HG03342 (cell line): ENCODE data around the gene DSEL.
A peak's percentile ranks its signal among the peaks of the same experiment; 100 is the strongest.

Experiments
- ATAC-seq: cut with Tn5 transposase; IDR thresholded peaks from one replicate; pipeline ENCODE4 v1.9.1; 2021; ENCODE audit warnings: mild to moderate bottlenecking, moderate library complexity; ENCODE audit not compliant: unreplicated experiment

Gene DSEL

DNA sequence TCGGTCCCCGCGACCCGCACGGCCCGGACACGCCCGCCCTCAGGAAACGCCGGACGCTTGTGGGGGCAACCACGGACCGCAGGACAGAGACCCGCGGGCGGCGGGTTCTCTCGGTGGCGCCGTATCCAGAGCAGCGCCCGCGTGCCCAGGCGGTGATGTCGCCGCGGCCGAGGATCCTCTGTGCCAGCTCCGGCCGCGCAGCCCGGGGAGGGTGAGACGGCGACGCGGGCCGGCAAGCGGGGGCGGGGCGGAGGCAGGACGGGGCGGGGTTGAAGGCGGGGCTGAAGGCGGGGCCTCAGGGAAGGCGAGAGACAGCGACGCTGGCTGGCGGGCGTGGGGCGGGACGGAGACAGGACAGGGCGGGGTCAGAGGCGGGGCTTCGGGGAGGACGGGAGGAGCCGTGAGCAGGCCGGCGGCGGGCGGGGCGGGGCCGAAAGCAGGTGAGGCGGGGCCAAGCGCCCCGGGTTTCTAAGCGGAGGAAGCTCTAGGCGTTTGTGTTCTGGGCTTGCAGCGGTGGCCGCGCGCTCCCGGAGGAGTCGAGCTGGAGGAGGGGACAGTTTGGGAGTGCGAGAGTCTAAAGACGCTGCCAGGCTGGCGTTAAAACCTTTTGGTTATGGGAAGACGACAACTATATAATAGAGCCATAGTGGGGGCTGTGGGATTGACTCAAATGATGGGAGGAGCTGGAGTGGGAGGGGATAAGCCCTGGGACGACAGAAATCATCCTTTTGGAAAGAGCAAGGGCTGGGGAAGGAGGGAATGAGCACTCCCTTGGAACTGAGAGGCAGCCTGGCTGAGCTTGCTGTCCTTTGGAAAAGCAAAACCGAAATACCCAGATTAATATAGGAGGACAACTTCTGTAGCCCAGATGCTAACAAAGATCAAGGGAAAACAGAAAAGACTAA, at the start of gene DSEL:
Gene DSEL, minus strand, starts transcription at position 182 of the 905 bp plus-strand sequence. CDS start 2,112 bp downstream, outside the sequence.
- ATAC-seq: peak; percentile 98

- ATAC-seq: no peak
Measured at GRCh38 chr18:67553437-67553836, 36.9 kb upstream of the DSEL start.

GRCh38 chr18:67550872-67551520, 34.5 kb upstream of the DSEL start:
- ATAC-seq: no peak

GRCh38 chr18:67549946-67550345, 33.4 kb upstream of the DSEL start:
- ATAC-seq: no peak

- ATAC-seq: no peak
Measured at GRCh38 chr18:67545681-67546080, 29.2 kb upstream of the DSEL start.

DNA sequence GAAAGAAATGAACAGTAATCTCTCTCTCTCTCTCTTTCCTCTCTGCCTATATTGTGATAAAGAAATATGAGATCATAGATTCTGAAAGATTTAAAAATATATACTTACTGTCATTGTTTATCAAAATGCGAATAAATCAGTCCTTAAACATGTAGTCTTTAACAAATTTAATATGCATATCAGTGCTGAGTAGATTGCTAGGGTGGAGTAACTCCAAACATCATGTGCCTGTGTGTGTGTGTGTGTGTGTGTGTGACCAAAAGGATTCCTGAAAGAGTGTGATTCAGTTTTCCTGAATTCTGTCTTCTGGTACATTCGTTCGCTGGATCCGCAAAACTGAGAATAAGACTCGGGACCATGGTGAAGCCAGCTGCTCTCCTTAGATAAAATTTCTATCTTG, 24.0 kb upstream of the DSEL start:
- ATAC-seq: no peak

- ATAC-seq: no peak
Measured at GRCh38 chr18:67531929-67532328, 15.4 kb upstream of the DSEL start.

DNA sequence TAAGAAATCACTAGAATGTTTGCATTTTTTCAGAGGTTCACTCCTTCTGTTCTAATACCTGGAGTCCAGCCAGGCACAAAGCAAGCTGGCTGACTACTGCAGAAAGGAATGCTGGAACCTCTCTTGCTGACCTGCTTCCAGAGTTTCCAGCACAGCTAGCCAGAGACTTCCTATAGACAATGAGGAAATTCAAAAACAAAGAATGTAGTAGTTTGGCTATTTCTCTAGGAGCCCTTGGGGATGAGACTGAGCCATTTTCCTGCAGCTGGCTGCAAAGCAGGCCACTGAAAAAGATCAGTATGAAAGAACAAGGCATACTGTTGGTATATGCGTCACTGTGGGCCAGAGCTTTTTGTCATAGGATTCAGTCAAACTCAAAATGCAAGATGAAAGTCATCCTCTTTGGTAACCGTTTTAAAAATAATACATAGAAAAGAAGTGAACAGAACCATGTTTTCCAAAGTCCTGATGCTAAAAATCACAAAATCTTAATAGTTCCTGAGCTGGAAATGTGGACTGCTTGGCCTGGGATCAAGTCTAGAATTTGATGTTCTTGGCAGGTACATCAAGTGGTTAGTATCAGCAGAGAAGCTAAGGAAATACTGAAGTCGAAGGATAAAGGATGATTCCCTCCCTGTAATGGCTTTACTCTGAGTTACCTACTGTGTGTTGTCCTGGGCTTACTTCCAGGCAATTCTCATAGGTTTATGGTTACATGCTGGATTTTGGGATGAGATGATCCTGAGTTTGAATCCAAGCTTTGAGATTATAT, 9.0 kb upstream of the DSEL start:
- no peak for ATAC-seq

DNA sequence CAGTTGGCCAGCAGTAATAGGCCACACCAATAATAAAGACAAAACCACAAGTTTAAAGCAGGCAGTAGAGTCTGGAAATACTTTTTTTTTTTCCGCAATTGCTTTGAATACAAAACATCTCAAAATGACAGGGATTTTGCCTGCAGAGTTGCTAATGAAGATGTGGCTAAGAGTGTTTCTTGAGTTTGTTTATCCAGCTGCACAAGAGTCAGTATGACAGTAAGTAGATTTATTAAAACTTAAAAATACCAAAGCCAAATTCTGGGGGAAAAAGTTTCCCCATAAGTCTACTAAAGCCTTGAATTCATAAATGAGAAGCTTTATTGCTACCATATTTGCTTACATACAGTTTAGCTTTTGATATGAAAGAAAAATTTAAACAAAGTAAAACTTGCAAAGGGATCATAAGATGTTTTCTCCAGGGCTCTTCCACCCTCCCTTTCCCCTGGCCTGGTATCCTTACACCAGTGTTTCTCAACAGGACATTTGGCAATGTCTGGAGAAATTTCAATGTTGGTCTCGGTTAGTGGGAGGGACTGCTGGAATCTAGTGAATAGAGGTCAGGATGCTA, 3.9 kb upstream of the DSEL start:
- ATAC-seq: no peak

DNA sequence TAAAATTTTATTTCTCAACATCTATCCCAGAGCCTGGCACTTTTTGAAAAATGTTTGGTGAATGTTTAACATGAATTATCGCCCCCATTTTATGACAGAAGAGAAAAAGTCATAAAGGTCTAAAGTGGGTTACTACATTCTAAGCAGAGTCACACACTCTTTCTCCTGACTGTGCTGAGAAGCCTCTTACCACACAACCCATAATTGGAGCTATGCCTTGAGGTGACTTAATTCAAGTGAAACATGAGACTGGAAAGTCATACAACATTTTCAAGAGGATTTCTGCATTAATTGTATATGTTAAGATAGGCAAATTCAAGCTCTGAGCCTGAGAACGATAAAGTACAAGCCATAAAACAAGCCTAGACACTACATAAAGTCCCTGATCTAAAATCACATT, 3.1 kb upstream of the DSEL start:
- ATAC-seq: no peak

GRCh38 chr18:67518566-67518965, 2.0 kb upstream of the DSEL start:
- no peak for ATAC-seq

- no peak for ATAC-seq
Measured at GRCh38 chr18:67517444-67517765, 885 bp upstream of the DSEL start.

GRCh38 chr18:67515942-67516538, 480 bp downstream of the DSEL start:
- peak; percentile 31 for ATAC-seq

GRCh38 chr18:67514901-67515540, 1.5 kb downstream of the DSEL start:
- ATAC-seq: no peak

GRCh38 chr18:67514465-67514864, 2.1 kb downstream of the DSEL start:
- no peak for ATAC-seq

GRCh38 chr18:67513280-67513679, 3.2 kb downstream of the DSEL start:
- ATAC-seq: no peak

DNA sequence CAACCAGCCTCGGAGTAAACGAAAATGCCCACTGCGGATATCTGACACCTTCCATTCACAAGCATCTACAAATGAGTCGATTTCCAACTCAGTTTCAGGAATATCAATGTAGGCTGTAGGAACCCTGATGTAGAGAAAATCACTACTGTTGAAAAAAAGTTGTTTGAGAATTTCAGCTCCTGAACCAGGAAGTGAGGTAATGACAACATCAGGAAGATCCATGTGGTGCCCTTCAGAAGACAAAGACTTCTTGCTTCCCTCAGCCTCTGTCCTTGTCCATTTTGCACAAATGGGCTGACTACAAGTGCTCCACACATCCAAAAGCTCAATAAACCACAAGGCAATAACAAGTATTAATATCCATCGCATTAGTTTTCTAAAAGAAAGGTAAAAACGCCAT, 4.7 kb downstream of the DSEL start:
- ATAC-seq: no peak

- ATAC-seq: no peak
Measured at GRCh38 chr18:67510831-67511230, 5.7 kb downstream of the DSEL start.

DNA sequence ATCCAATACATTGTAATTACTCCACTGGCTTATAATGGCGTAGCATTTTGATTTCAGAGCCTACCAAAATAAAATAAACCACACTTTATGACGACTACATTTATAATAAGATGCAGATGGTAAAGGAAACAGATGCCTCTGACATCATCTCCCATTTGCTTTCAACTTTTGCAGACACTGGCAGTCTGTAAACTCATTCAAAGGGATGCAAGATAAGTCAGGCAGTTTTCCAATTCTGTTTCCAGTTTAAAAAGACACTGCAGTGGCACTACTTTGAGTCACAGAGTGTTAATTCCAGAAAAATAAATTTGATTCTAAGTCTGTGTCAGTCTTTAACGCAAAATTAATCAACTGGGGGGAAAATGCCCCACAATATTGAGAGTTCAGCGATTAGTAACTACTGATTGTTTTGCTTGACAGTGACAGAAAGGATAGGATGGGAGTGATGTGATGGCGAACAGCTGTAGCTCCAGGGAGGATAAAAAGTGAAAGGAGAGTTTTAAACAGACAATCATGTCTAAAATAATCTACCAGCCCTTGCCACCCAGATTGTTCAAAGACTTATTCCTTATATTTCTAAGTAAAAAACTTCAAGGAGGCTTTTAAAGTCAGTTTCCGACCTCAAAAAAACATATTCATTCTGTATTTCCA, 6.7 kb downstream of the DSEL start:
- ATAC-seq: no peak

DNA sequence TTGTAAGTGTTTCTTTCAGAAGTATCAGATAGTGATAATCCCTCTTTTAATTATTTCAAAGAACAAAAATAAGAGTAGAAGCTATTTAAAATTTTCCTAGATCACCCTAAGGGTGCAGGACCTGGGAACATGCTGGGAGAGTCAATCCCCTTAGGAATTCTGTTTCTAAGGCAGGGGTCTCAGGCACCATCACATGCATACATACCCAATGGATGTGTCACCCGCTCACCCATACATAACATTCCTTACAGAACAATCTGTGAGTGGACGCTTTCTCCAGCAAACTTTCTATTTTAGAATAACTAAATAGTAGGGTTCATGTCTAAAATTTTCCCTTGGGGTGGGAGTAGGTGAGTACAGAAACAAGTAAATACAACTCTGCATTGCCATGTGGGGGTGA, 8.4 kb downstream of the DSEL start:
- ATAC-seq: no peak
